GM18867 (cell line): ENCODE measurements around the gene SLC28A2.

Experiments
- ATAC-seq: cut with Tn5 transposase; IDR thresholded peaks from one replicate; pipeline ENCODE4 v1.9.1; 2021; ENCODE audit warnings: mild to moderate bottlenecking, moderate library complexity; ENCODE audit not compliant: unreplicated experiment

SLC28A2 gene

GRCh38 chr15:45320581-45321205 lies 68.7 kb downstream of the SLC28A2 start:
- no peak for ATAC-seq

- no peak for ATAC-seq
Observed at GRCh38 chr15:45326280-45326679, 74.2 kb downstream of the SLC28A2 start.

GRCh38 chr15:45326741-45327140 lies 74.7 kb downstream of the SLC28A2 start:
- ATAC-seq, result no peak
